Hepatic stellate cell (primary cell): Measurements from ENCODE around the gene LRRC71.

Experiments used
- DNase-seq: peaks from one replicate; pipeline ENCODE4 v3.0.0; 2011; ENCODE audit warnings: low spot score

LRRC71 gene

DNA sequence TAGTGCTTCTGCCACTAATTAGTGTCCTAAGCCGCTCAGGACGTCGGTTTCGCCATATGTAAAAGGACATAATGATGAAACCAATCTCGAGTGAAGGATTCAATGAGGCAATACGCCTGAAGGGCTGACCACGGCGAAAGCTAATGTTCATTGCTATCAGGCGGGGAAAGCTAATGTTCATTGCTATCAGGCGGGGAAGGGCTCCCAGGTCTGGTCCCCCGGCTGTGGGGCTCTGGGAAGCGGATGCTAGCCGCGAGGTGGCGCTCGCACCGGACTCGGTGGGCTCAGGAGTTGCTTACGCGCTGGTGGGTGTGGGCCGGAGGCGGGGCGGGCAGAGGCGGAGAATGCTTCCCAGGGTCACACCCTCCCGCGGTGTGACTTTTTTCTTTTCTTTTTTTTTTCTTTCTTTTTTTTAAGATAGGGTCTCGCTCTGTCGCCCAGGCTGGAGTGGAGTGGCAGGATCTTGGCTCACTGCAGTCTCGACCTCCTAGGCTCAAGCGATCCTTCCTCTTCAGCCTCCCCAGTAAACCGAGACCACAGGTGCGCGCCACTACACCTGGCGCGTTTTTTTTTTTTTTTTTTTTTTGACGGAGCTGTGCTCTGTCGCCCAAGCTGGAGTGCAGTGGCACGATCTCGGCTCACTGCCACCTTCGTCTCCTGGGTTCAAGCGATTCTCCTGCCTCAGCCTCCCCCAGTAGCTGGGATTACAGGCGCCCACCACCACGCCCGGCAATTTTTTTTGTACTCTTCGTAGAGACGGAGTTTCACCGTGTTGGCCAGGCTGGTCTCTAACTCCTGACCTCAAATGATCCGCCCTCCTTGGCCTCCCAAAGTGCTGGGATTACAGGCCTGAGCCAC lies 28.0 kb upstream of the LRRC71 start:
- DNase-seq, result peak; percentile 93

DNA sequence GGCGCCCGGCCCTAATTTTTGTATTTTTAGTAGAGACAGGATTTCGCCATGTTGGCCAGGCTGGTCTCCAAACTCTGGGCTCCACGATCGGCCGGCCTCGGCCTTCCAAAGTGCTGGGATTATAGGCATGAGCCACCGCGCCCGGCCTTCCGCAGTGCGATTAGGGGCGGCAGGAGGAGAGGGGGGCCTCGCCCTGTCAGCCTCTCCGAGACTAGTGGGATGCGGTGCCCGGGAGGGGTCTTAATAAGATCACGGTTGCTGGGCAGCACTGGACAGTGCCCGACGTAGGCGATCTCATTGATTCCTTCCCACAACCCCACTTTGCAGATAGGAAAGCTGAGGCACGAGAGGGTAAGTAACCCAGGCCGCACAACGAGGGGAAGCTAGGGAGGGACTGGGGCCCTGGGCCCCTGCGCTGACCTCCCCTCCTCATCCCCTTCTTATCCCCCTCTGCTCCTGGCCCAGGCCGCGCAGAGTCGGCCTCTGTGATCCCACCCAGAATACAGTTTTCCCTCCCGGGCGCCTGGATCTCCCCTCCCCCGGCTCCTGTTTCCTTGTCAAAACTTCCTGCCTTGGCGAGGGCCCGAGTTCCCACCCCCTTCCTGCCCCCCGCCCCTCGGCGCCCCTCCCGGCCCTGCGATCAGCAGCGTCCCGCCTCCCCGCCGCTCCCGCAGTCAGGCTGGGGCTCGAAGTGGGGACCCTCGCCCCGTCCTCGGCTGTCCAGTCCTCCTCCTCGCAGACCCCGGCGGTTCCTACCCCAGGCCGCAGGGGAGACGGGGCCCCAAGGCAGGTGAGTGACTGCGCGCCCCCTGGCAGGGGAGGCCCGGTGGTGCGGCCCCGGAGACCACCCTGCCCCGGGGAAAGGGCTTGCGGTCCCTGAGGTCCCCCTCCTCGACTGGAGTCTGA lies 27.1 kb upstream of the LRRC71 start, which contains the start of gene PEAR1:
Gene PEAR1 (plus strand): TSS at position 671 of the 906 bp plus-strand sequence. CDS start 10,209 bp downstream, outside the sequence.
- DNase-seq, result no peak

DNA sequence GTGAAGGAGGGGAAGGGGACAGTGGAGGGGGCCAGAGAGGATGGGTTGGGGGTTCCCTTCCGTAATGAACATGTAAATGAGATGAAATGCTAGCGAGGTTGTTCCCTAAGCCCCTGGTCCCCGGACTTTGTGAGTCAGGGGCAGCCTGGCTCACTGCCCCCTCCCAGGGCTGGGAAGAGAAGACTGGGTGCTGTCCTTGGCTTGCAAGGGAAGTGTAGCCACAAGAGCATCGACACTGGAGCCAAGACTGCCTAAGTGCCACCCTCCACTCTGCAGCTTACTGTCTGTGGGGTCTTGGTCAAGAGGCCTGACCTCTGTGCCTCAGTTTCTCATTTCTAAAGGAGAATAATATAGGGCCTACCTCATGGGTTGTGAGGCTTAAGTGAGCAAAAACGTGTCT lies 26.4 kb upstream of the LRRC71 start:
- no peak for DNase-seq

DNA sequence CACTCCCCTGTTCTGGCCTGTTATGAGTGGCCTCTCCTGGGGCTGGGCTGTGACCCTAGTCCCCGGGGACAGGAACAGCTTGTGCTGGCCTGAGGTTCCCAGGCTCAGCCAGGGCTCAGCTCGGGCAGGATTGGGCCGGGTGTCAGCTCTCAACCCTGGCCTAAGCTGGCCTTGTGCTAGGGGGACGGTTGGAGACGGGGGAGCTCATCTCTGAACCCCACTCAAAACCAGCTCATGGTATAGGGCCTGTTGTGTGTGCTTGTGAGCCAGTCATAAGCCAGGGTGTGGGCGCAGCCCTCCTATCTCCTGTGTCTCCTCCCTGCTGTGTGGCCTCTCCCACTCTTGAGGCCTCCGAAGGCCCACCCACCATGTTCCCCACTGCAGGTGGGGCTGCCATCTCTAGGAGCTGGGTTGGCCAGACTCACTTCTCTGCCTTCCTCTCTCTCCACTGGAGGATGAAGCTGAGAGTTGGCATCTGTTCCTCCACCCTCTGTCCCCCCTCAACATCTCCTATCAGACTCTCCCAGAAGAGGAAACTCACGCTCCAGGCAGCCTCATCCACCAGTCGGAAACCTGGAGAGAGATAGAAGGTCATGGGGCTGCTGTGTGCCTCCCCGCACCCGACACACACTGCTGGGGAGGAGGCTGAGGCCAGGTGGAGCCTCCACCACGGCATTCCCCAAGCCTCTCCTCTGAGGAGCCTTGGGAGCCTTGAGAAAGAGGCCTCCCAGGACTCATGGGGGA lies 25.5 kb upstream of the LRRC71 start:
- DNase-seq, result peak; percentile 72

DNA sequence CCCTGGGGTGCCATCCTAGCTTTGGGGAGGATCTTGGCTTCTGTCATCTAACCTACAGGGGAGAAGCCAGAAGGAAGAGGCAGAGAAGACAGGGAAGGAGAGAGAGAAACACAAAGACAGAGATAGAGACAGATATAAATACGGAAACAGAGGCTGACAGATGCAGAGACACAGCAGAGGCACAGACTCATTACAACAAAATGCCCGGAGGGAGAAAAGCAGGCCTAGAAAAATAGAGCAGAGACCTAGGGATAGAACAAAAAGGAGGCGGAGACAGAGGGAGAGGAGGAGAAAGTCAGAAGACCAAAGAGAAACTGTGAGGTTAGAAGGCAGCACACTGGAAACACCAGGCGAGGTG lies 25.0 kb upstream of the LRRC71 start:
- no peak for DNase-seq

DNA sequence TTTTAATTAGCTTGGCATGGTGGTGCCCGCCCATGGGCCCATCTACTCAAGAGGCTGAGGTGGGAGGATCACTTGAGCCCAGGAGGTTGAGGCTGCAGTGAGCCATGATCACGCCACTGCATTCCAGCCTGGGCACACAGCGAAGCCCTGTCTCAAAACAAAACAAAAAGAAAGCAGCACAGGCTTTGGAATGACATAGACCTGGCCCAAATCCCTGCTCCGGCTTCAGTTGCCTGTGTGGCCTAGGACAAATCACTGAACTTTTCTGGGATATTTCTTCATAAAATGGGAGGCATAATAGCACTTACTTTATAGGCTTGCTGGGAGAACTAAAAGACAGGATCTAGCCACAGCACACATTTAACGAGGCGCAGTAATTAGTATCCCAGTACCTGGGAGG lies 24.5 kb upstream of the LRRC71 start:
- no peak for DNase-seq

DNA sequence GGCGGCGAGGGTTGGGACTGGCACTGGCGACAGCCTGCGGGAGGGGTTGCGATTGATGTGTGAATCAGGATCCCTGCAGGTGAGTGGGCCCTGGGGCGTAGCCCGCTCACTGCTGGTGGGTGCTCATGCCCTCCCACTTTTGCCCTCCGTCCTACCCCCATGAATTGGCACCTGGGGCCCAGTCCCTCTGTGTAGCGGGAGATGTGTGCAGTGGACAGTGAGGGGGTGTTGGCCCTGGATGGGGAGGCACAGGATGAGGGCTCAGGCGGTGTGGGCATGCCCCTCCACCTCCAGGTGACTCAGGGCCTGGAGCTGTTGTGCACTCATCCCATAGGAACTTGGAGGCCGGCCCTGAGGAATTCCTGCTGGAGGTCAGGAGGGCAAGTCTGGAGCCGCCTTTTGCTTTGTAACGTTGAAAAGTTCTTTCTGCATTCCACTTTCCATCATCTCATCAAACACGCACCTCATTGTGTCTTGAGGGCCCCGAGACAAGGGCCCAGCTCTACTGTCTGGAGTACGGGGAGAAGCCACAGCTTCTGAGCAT lies 23.9 kb upstream of the LRRC71 start:
- peak; percentile 98 for DNase-seq

DNA sequence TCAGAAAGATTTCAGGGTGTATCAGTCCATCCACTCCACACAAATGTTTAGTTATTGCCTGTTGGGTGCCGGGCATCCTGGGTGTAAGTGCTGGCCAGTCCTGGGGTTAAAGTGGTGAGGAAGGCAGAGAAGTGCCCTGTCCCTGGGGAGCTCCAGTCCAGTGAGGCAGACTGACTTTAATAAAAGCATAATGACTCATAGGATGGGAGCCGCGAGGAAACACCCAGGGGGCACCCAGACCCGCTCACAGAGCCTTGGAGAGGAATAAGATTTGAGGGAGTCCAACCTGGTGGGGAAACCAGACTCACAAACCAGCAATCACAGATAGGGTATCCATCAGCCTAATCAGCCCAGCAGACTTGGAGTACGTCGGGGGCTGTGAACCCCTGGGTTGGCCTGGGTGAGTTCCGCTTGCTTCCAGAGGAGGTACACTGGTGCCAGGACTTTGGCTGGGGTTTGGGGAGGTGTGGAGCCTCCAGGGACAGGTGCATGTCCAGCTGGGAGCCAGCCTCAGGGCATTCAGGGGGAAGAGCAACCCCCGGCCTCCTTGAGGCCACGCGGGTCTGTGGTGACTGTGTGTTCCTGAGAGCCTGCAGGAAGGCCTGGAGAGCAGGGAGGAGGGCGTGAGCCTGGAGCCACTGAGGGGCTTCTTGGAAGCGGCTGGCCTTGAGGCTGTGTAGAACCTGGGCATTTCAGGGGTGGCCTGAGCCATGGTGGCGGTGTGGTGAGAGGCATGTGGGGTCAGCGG lies 23.2 kb upstream of the LRRC71 start:
- peak; percentile 93 for DNase-seq

DNA sequence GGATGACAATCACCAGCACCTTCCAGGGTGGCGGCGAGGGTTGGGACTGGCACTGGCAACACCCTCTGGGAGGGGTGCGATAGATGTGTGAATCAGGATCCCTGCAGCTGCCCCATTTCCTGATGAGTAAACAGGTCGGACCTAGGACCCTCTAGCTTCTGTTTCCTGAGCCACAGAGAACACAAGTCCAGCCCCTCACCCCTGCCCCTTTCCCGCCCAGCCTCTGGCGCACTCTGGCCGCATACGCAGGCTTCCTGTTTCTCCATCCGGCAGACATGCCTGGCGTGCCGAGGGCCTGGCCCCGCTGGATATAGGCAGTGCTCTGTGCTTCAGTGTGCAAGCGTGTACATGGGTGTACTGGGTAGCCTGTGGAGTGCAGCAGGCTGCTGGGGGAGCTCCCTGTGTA lies 22.3 kb upstream of the LRRC71 start:
- DNase-seq, result peak; percentile 61

DNA sequence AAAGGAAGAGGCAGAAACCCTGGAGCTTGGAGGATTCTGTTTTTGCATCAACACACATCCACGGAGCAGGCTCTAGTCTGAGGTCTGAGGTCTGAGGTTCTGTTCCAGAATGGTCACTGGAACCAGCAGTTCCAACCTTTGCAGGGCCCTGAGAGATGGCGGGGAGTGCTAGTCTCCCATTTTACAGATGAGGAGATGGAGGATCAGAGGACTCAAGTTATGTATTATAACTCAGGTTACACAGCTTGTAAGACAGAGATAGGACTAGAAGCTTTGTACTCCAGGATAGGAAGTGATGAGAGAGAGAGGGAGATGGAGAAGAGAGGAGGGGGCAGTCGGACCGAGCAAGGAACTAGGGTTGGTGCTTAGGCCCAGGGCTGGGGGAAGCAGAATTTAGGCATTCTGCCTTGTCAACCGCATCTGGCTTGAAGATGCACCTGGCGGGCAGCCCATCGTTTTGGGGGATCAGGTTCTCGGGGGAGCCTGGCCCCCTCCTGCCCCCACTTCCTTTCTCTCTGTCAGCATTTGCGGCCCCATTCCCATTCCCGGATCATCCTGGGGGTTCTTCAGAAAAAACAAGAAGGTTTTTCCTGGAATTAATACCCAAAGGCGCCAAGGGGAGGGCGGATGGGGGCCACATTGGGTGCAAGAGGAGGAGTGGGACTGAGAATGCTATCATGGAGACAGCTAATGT lies 21.3 kb upstream of the LRRC71 start:
- no peak for DNase-seq

DNA sequence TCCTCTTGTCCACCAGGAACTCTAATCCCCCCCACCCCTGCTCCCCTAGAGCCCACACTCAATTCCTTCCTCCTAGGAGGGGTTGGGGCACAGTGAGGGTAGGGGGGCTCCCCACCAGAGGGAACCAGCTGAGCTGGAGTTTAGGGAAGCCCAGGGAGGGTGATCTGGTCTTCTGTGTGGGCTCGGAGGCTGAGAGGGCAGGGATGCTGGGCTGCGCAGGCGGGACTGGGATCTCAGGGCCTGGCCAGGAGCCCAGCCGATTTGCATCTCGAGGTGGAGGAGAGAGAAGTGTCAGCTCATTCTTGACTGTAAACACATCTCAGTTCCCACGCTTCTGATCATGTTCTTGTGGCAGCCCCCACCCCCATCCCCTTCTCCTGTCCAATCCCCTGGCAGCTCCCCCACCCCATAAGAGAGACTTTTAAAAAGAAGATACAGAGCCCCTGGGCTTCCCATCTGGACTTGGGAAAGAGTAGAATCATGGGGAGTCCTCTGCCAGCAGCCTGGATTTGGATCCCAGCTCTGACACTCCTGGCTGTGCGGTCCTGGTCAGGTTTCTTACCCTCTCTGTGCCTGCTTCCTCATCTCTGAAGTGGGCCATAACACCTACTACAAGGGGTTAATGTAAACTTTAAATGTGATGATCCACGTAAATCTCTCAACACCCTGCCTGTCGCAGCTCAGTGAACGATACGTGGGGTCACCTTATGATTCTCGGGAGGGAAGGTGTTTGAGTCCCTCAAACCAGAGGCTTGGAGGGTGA lies 20.3 kb upstream of the LRRC71 start:
- DNase-seq, result peak; percentile 71

DNA sequence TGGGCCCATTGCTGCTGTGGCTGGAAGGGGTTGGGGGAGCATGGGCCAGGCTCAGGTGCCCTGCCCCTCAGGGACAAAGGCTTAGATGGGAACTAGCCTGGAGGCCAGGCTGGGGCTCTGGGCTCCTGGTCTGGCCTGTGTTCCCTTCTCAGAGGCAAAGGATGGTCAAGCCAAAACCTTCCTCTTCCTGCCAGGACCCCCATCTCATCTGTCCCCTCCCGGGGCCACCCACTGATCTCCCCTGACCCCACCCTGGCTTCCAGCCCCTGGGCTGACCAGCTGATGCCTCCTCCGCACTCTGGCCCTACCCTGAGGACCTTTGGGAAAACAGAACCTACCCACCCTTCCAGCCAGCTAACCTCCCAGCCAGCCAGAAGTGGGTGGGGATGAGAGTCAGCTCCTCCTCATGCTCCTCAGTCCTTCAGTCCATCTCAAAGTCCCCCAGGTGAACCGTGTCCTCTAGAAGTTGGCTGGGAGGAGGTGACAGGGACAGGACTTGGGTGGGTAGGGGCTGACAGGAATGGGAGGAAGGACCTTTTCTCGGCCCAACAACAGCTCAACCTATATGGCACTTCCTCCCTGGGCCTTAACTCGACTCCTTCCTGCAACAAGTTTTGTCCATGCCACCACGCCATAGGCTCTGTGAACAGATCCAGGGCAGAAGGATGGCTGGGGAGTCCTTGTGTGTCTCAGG lies 19.4 kb upstream of the LRRC71 start:
- DNase-seq, result no peak

DNA sequence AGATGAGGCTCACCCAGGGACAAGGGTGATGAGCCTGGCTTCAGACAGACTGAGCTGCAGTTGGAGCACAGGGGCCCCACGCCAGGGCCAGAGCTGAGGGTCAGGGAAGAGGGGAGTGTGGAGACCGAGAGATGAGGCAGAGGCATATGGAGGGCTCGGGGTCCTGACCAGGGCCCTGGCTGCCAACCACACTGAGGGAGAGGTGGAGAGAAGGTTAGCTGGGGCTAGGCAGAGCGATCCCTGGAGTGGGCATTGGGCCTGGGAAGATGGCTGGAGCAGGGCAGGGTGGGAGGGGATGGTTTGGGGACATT lies 18.9 kb upstream of the LRRC71 start:
- no peak for DNase-seq

DNA sequence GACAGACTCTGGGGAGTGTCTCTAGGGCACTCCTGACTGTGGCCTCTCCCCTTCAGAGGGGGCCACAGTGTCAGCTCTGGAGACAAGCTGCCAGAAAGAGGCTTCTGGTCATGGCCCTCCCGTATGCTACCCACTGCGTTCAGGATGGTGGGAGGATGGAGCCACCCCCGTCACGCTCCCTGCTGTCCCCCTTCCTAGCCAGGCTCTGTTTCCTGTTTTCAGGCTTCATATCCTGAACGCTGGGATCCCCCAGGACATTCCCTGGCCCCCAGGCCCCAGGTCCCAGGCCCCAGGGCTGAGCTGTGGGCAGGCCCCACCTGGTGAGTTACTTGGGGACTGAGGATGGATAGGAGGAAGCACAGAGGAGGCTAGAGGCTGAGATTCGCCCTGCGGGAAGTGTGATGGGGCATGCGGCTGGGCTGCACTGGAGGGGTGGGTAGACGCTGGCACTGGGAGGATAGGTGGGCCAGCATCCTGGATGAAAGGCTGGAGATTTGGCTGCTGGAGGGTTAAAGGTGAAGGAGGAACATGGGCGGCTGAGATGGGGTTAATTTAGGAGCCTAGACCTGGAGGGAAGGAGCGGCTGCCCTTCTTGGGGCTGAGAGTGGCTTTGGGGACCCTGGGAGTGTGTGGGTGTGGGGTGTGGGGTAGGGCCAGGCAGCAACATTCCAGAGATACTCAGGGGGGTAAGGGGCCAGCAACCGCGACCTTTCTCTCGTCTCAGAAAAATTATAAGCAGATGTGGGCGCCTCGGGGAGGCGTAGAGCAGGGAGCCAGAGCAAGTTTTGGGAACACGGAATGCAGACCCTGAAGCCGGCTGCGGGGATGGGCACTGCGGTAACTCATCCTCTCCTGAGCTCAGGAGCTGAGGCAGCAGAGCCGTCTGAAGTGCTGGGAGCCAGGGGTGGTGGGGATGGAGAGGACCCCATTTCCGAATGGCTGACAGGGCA lies 18.2 kb upstream of the LRRC71 start:
- DNase-seq, result no peak

DNA sequence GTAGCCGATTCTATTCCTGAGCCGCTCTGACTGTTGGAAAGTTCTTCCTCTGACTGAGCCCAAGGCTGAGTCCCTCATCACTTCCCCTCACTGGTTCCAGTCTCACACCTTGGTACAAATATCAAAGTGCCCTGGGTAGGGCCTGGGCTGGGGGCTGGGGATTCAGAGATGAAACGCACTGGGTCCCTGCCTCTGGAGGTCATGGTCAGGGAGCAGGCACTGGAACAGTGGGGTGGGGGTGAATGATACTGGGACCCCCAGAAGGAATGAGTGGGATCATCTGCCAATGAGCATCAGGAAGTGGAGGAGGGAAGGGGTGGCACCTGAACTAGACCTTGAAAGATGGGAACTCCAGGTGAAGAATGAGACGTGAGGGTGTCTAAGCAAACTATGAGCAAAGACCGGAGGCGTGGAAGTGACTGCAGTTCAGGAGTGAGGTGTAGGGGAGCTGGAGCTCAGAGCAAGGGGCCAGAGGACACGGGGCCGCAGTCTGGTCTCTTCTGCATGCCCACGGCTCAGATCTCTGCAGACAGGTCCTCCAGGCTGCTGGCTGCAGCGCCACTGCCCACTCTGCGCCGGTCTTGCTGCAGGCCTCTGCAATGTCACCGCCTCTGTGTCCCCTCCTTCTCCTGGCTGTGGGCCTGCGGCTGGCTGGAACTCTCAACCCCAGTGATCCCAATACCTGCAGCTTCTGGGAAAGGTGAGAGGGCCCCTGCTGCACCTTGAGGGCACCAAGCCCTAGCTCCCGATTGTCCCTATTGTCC lies 16.9 kb upstream of the LRRC71 start:
- no peak for DNase-seq

DNA sequence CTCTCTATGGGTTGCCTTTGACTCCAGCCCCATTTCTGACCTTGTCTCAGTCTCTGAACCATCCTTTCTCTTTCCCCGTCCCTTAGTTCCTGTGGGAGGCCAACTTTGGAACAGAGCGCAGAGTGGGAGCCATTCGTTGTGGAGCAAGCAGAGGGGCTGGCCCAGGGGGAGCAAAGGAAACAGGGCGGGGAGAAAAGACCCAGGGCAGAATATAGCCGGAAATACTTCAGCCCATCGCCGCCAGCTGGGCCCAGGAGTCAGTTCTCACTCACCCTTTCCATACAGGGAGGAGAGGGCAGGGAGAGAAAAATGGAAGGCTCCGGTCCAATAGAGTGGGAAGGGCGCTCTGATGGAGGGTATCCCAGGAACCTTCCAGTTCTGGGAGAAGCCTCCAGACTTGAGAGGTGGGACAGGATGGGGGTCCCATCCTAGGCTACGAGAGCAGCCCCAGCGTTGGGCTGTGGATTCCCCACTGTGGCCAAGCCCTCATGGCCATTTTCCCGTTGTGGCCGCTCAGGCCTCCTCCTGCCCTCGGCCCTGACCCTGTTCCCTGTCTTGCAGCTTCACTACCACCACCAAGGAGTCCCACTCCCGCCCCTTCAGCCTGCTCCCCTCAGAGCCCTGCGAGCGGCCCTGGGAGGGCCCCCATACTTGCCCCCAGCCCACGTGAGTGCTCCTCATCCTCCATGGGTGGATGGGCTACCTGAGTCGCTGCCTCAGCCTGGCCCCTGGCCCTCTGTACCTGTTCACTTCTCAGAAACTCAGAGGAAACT lies 16.1 kb upstream of the LRRC71 start:
- DNase-seq, result no peak

DNA sequence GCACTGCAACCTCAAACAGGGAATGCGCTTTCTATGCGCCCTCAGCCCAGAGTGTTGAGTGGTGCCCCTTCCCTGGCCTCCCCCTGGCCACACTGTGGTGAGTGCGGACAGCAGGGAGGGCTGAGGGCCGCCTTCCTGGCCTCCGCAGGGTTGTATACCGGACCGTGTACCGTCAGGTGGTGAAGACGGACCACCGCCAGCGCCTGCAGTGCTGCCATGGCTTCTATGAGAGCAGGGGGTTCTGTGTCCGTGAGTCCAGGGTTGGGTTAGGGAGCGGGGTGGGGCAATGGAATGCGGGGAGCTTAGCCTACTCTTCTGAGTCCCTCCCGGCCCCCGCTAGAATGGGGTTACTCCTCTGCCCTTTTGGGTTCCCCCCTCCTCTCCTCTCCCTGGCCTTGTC lies 15.3 kb upstream of the LRRC71 start:
- DNase-seq, result no peak
